HFFc6 (cell line): ENCODE data around the gene SP140L. TPM values are rescaled to one million over a fixed set of nuclear protein-coding genes. Genes with fewer than 3 reads are reported as not detected.
A peak's percentile ranks its signal among the peaks of the same experiment; 100 is the strongest.

Source experiments
- DNase-seq: peaks from one replicate; pipeline ENCODE4 v3.0.0-alpha.2; 2018
- H3K27ac Mint-ChIP-seq: 2 replicates; pipeline ENCODE4 v1.8.0; 2020; ENCODE audit warnings: mild to moderate bottlenecking, mixed read lengths
- H3K27me3 Mint-ChIP-seq: 2 replicates; pipeline ENCODE4 v1.8.0; 2021; ENCODE audit warnings: mild to moderate bottlenecking, moderate library complexity, mixed read lengths; ENCODE audit not compliant: insufficient read depth
- H3K36me3 Mint-ChIP-seq: 2 replicates; pipeline ENCODE4 v1.8.0; 2021; ENCODE audit warnings: low read depth, mixed read lengths
- H3K4me1 Mint-ChIP-seq: 2 replicates; pipeline ENCODE4 v1.8.0; 2020; ENCODE audit warnings: low read depth, mixed read lengths
- H3K4me3 Mint-ChIP-seq: 2 replicates; pipeline ENCODE4 v1.8.0; 2020; ENCODE audit warnings: mild to moderate bottlenecking, moderate library complexity, mixed read lengths
- H3K9me3 Mint-ChIP-seq: 2 replicates; pipeline ENCODE4 v1.8.0; 2020; ENCODE audit warnings: mild to moderate bottlenecking, mixed read lengths
- CTCF ChIP-seq: fragments of 200-600 bp; sonication (generic); IDR thresholded peaks from 2 replicates; pipeline ENCODE4 v1.5.0; 2021; ENCODE audit warnings: antibody characterized with exemption, mild to moderate bottlenecking
- total RNA-seq, 6 experiments: library from RNA; stranded (reverse); fragmentation: NEBNext Ultra II Directional; extraction: Animal tissue kit (Norgen Biotek cat#: 25700); gene quantifications; 2 replicates in 1 of 6; 3 replicates in 5 of 6; pipeline ENCODE4 v1.2.3, GENCODE V29; 2021

The SP140L gene
- total RNA-seq, 6 experiments from 2014 or later, result 18.4 to 23.9 (median 19.6) TPM

GRCh38 chr2:230441227-230441897, 114.4 kb downstream of the SP140L start:
- DNase-seq, result no peak
- Mint-ChIP-seq H3K27ac (peak overlapping the region; percentile 30), H3K27me3 (no peaks in the 10 kb centered on the region), H3K4me1 (peaks cover 50% of the 10 kb centered on the region), H3K4me3 (peak overlapping the region; percentile 9), H3K9me3 (peaks cover 3% of the 10 kb centered on the region), H3K36me3 (peaks cover 39% of the 10 kb centered on the region)
- TF ChIP-seq CTCF, result no peak

GRCh38 chr2:230443541-230443940, 116.5 kb downstream of the SP140L start:
- peaks cover 49% of the 10 kb centered on the region for H3K36me3 Mint-ChIP-seq
- DNase-seq, result peak; percentile 77

GRCh38 chr2:230444832-230445231, 117.8 kb downstream of the SP140L start:
- DNase-seq, result no peak
- Mint-ChIP-seq H3K36me3 (peaks cover 49% of the 10 kb centered on the region), H3K27ac (no peak overlapping the region), H3K9me3 (no peaks in the 10 kb centered on the region), H3K4me1 (peaks cover 36% of the 10 kb centered on the region), H3K27me3 (no peaks in the 10 kb centered on the region), H3K4me3 (no peak overlapping the region)
- TF ChIP-seq CTCF, result no peak

More at GRCh38 chr2:230443541-230443940, 116.5 kb downstream of the SP140L start:
- peaks cover 49% of the 10 kb centered on the region for H3K4me1 Mint-ChIP-seq
- no peaks in the 10 kb centered on the region for H3K27me3 Mint-ChIP-seq
- no peak for TF ChIP-seq CTCF
- peak overlapping the region; percentile 8 for H3K4me3 Mint-ChIP-seq
- peak overlapping the region; percentile 81 for H3K27ac Mint-ChIP-seq
- H3K9me3 Mint-ChIP-seq, result no peaks in the 10 kb centered on the region

GRCh38 chr2:230447036-230447435, 120.0 kb downstream of the SP140L start:
- no peak overlapping the region for H3K27ac Mint-ChIP-seq
- DNase-seq, result no peak
- no peaks in the 10 kb centered on the region for H3K9me3 Mint-ChIP-seq
- peaks cover 23% of the 10 kb centered on the region for H3K4me1 Mint-ChIP-seq
- H3K4me3 Mint-ChIP-seq, result no peak overlapping the region
- H3K27me3 Mint-ChIP-seq, result no peaks in the 10 kb centered on the region
- peaks cover 59% of the 10 kb centered on the region for H3K36me3 Mint-ChIP-seq
- no peak for TF ChIP-seq CTCF

GRCh38 chr2:230447455-230448451, 120.8 kb downstream of the SP140L start:
- TF ChIP-seq CTCF, result no peak
- H3K27ac Mint-ChIP-seq, result no peak overlapping the region
- peaks cover 18% of the 10 kb centered on the region for H3K4me1 Mint-ChIP-seq
- no peak overlapping the region for H3K4me3 Mint-ChIP-seq
- no peaks in the 10 kb centered on the region for H3K9me3 Mint-ChIP-seq
- no peaks in the 10 kb centered on the region for H3K27me3 Mint-ChIP-seq
- H3K36me3 Mint-ChIP-seq, result peaks cover 62% of the 10 kb centered on the region
- DNase-seq, result no peak
